Endometrial microvascular endothelial cells (primary cell): Measurements from ENCODE around the gene TMEM164. TPM values are rescaled to one million over a fixed set of nuclear protein-coding genes. Genes with fewer than 3 reads are reported as not detected.

Experiments used
- in situ Hi-C: cut with HindIII; loops from 2 replicates; pipeline ENCODE4 v1.10.0; 2017; ENCODE audit warnings: low sequenced_read_pairs, low pct_unique_long_range_greater_than_20kb; ENCODE audit errors: inconsistent ontology term
- total RNA-seq: library from RNA; depleted of rRNA; stranded (reverse); fragments of >200 nt; gene quantifications from one replicate; pipeline ENCODE4 v1.2.3, GENCODE V29; 2015; ENCODE audit errors: inconsistent ontology term

The TMEM164 gene
- total RNA-seq, 1 donor from 2014 or later, result 28.6 TPM

DNA sequence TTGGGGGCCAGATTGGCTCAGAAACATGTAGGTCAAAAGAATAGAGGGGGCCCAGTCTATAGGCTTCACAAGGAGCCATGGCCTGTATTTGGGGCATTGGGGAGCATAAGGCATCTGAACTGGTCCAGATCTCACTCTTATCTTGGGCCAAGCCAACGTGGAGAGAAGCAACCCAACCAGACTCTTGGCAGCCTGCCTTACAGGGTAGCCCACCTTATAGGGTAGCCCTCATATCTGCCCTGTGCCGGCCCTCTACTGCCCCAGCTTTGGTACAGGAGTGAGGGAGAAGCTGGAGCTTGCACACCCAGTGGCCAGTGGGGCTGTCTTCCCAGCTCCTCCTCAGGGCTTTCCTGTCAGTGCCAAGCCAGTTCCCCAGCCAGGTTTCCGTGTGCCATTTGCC lies 172.8 kb downstream of the TMEM164 start:
- in situ Hi-C loops, result no loop called here

DNA sequence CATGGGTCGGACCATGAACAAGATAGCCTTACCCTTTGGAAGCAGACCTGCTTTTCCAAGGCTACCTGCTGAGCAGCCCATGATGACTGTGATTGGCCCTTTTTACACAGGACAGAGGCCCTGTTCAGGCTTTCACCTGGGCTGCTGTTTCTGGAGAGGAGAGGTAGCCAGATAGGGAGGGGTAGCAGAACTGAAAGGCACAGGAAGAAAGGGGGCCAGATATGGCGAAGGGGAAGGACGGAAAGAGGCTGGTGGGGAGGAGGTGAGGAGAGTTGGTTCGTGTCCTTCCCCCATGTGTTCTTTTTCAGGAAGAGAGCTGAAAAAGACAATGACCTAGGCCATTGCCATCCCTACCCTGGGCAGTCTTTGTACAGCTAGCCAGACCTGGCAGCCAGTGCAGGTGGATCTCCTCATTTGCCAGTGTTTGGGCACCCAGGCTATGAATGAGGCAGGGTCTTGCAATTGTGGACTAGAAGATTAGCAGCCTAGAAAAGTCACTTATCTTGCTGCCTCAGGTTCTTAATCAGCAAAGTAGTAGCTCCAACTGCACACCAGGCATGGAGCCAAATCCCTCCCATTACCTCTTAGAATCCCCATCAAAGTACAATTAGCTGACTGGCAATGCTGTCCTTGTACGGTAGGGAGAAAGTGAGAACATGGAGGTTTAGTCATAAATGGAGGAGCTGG lies 175.4 kb downstream of the TMEM164 start:
- in situ Hi-C loops, result no loop called here

GRCh38 chrX:110180176-110180927 lies 177.4 kb downstream of the TMEM164 start:
- in situ Hi-C loops, result no loop called here

- in situ Hi-C loops, result no loop called here
Measured at GRCh38 chrX:110180928-110181310, 178.0 kb downstream of the TMEM164 start.

DNA sequence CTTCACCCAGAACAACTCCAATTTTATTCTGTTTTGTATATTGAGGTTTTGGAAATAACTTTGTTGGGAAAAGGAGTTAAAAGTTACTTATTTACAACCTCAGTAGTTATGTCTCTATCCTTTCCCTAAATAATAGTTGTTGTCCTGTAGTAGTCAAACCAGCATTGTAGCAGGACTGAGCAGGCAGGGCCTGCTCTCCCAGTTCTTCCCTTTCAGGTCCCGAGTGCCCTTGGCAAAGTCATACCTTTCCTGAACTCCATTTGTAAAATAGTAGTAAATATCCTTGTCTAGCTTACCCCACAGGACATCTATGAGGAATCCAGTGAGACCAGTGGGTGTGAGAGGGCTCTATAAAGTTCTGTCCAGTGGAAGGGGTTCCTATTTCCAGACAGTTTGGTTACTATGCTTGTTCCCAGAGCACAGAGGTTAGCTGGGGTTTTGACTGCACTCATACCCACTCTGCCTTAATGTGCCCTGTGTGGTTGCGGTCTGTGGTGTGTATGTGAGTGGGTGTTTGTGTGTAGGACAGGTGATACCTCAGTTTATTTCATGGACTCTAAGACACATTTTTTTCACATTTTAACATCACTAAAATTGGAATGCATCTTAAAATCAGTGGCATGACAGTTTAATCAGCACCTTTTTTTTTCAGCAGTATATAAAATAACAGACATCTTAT lies 178.7 kb downstream of the TMEM164 start:
- in situ Hi-C loops, result no loop called here

DNA sequence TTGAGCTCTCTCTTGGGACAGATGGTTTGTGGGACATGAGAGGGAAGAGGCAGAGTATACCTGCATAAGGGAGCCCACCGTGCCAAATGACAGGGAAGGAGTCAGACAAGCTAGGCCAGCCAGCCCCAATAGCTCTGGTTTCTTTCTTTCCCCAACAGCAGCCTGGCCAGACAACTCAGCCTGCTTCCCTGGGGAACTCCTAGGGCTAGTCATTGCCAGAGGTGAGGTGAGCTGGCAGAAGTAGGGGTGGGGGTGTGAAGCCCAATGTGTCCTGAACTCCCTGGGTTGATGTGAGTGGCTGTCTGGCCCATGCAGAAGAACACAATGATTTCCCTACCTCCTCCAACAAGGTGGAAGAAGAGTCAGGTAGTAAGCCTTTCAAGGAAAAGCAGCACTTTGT lies 179.4 kb downstream of the TMEM164 start:
- in situ Hi-C loops, result no loop called here

DNA sequence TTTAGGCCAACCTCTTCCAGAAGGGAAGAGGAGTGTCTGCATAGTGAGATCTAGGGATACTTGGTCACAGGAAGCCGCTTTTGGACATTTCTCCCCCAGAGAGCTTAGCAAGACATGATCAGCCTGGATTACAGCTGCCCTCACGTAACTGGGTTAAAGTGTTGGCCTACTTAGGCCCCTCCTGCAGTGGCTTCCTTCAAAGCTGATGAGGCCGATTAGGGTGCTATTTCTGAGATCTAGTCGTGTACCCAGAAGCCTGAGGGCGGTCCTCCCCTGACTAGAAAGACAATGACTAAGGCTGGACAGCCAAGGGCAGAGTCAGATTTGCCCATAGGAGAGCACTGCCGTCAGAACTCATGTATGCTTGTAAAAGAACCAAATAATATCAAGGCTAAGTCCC lies 180.0 kb downstream of the TMEM164 start:
- in situ Hi-C loops, result no loop called here

DNA sequence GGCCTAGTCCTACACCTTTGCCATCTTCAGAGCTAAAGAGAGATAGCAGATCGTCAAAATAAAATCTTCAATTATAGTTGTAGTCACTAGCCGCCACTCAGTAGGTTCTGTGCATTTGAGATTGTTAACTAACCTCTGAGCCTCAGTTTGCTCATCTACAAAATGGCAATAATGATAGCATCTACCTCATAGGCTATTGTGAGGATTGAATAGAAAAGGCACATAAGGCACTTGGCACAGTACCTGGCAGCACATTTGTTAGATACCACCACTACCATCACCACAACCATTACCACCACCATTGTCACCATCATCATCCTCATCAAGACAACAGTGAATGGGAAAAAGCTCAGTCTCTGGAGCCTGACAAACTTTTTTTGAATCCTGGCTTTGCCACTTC lies 180.4 kb downstream of the TMEM164 start:
- in situ Hi-C loops, result no loop called here

DNA sequence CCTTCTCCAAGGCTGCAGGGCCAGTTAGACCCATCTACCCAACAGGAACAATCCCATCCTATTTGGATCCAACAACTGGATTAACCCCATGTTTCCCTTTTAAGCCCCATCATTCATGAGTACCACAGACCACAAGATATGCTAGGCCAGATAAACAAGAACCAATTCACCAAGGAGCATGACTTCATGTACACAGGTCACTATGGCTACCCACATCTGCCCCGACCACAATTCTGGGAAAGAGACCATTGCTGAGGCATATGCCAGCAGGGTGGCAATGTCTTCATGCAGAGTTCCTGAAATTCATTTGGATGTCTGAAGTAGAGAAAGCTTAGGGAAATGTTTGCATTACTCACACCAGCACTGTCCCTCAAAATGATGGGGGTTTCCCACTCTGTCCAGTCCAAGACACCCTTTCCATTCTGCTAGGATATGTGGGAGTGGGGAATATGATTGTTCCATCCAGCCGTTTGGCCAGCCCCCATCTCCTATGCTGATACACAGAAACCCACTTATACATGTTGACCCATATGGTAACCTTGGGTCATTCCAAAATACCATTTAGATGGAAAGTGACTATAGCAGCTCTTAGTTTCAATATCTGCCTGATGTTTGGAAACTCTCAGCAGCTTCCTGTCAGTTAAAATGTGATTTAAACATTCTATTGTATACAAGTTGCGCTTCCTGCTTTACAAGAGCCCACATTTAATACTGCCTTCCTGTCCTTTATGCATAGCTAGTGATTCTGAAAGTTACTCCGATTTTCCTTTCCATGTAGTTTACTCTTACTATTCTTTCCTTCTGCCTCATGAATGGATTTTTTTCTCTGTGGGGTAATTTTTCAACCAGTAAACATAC lies 186.0 kb downstream of the TMEM164 start:
- in situ Hi-C loops, result no loop called here

GRCh38 chrX:110192516-110192915 lies 189.6 kb downstream of the TMEM164 start:
- in situ Hi-C loops, result no loop called here

DNA sequence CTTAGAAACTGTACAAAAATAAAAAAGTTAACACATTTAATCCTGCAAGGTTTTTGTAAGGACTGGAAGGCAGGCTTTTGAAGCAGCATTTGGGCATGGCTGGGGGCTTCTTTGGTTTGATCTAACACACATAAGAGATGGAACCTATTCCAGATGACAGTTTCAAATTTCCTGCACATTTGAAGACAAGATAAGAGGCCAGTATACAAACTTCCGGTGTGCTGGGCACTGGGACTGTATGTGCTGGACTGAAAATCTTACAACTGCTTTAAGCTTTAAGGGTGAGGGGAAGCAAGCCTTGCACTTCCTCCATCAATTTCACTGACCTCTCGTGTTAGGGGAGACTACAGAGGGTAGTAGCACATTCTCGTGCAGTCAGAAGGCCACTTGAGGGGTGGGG lies 192.1 kb downstream of the TMEM164 start:
- in situ Hi-C loops, result no loop called here

GRCh38 chrX:110201799-110202198 lies 198.9 kb downstream of the TMEM164 start:
- in situ Hi-C loops, result no loop called here

DNA sequence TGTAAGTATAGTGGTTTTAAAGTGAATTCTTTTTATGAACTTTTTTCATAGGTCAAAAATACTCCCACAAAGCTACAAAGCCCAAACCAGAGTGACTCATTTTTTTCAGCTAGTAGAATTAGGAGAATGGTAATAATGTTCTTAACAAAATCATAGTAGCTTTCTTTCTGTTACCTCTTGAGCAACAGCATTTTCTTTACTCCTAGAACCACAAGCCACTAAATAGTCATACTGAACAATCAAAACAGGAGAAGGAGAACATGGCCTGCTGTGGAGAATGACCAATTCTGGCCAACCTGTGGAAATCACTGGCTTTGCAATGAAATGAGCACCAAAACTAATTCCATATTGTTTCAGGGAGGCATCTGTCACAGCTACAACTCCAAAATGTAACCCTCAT lies 202.1 kb downstream of the TMEM164 start:
- in situ Hi-C loops, result no loop called here

GRCh38 chrX:110208092-110208491 lies 205.2 kb downstream of the TMEM164 start:
- in situ Hi-C loops, result no loop called here

DNA sequence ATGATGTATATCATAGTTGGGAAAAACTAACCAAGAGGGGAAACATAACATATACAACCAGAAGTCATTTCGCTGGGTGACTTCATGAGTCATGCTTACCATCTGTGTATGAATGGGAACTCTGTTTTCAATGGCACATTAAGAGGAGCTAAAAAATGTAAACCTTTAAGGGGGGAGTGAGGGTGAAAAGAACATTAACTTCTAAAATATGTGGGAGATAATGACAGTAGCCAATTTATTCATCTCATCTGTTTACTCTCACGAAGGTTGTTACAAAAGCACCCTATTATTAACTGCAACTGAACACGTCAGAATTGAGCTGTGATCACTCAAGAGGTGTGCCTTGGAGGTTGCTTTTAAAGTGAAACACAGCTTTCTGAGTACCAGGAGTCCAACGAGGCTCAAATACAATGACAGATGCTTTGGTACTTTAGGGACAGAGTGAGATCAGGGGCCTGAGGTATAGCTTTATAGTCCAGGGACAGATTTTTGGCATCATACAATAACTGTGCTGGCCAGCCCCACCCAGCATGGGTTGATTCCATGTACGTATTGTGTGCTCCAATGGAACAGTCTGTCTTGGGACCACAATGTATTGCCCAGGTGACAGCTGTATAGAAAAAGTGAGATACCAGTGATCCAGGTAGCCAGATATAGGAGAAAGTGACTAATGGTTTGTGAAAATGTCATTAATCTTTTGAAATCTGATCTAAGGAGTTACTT lies 207.7 kb downstream of the TMEM164 start:
- in situ Hi-C loops, result no loop called here

GRCh38 chrX:110211340-110211739 lies 208.4 kb downstream of the TMEM164 start:
- in situ Hi-C loops, result no loop called here

- in situ Hi-C loops, result no loop called here
Measured at GRCh38 chrX:110212299-110212698, 209.4 kb downstream of the TMEM164 start.

DNA sequence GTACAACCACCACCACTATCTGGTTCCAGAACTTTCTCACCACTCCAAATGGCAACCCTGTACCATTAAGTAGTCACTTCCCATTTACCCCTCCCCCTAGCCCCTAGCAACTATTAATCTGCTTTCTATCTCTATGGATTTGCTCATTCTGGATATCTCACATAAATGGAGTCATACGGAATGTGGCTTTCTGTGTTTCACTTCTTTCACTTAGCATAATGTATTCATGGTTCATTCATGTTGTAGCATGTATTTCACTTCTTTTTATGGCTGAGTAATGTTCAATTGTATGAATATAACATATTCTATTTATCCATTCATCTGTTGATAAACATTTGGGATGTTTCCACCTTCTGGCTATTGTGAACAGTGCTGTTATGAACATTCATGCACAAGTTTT lies 210.3 kb downstream of the TMEM164 start:
- in situ Hi-C loops, result no loop called here

DNA sequence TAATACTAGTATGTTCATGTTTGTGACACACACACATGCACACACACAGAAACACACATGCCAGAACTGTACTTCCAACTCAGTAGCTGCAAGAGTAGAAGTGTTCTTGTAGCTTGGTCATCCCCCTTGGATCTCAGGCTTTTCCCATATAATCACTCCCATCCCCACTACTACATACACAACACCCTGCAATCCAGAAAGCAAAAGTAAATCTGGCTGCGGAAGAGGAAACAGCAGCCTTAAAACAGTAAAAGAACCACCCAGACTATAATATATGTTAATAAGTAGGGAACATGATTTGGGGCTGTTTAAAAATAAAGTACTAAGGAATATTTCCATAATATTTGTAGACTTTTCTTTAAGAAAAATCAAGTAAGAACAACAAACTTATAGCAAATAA lies 211.8 kb downstream of the TMEM164 start:
- in situ Hi-C loops, result no loop called here
